ENCODE results near the gene MEG3.
A peak's percentile ranks its signal among the peaks of the same experiment; 100 is the strongest.

MEG3 gene

GRCh38 chr14:100834794-100835547, 9.1 kb downstream of the MEG3 start:
- DNase-seq, result no peak

- no peak for DNase-seq
Observed at GRCh38 chr14:100835548-100836310, 9.8 kb downstream of the MEG3 start.

GRCh38 chr14:100836311-100836805, 10.4 kb downstream of the MEG3 start:
- no peak for DNase-seq

- DNase-seq, result no peak
Observed at GRCh38 chr14:100836941-100837804, 11.3 kb downstream of the MEG3 start.

- DNase-seq, result no peak
Observed at GRCh38 chr14:100837805-100838350, 12.0 kb downstream of the MEG3 start.

- no peak for DNase-seq
Observed at GRCh38 chr14:100838493-100839314, 12.8 kb downstream of the MEG3 start.

- DNase-seq, result no peak
Observed at GRCh38 chr14:100839315-100839585, 13.3 kb downstream of the MEG3 start.

GRCh38 chr14:100839681-100840111, 13.8 kb downstream of the MEG3 start:
- DNase-seq, result no peak

- DNase-seq, result no peak
Observed at GRCh38 chr14:100840286-100841065, 14.6 kb downstream of the MEG3 start.

- DNase-seq, result no peak
Observed at GRCh38 chr14:100841066-100841760, 15.3 kb downstream of the MEG3 start.

- peak; percentile 72 for DNase-seq
Observed at GRCh38 chr14:100841761-100842403, 16.0 kb downstream of the MEG3 start.

- peak; percentile 80 for DNase-seq
Observed at GRCh38 chr14:100842799-100843198, 16.9 kb downstream of the MEG3 start.

- no peak for DNase-seq
Observed at GRCh38 chr14:100844082-100844408, 18.1 kb downstream of the MEG3 start.

GRCh38 chr14:100844421-100844820, 18.5 kb downstream of the MEG3 start:
- no peak for DNase-seq

- no peak for DNase-seq
Observed at GRCh38 chr14:100844846-100845245, 18.9 kb downstream of the MEG3 start.

GRCh38 chr14:100845341-100845740, 19.4 kb downstream of the MEG3 start:
- DNase-seq, result no peak

GRCh38 chr14:100846309-100846859, 20.5 kb downstream of the MEG3 start:
- DNase-seq, result no peak

GRCh38 chr14:100849115-100849781, 23.3 kb downstream of the MEG3 start:
- no peak for DNase-seq

GRCh38 chr14:100850841-100851585, 25.1 kb downstream of the MEG3 start:
- DNase-seq, result peak; percentile 71
